GM12878 (cell line): ENCODE data around the gene ICAM2. TPM values are rescaled to one million over a fixed set of nuclear protein-coding genes. Genes with fewer than 3 reads are reported as not detected.

Experiments
- ATAC-seq: fragments of 200-7000 bp; cut with Tn5 transposase; 3 replicates; pipeline ENCODE4 v1.9.1; 2020; ENCODE audit warnings: mild to moderate bottlenecking, moderate library complexity
- BruUV-seq: library from RNA; stranded (reverse); fragments of 400-500 nt; replicated peaks from 2 replicates; lab custom pipeline; 2021; lab: Mats Ljungman, UMichigan
- CTCF ChIA-PET: fragments of 300-600 bp; sonication (Branson Sonifier 250); formaldehyde crosslinking; extraction: SDS; loops from one replicate; lab custom pipeline; 2021; ENCODE audit warnings: inconsistent platforms; lab: Yijun Ruan, JAX
- POLR2A ChIA-PET: fragments of 350-600 bp; formaldehyde crosslinking; extraction: SDS; loops from one replicate; lab custom pipeline; 2021; ENCODE audit warnings: inconsistent platforms; lab: Charles Lee
- RAD21 ChIA-PET: fragments of 300-600 bp; sonication (Branson Sonifier 250); formaldehyde crosslinking; loops from one replicate; lab custom pipeline; 2023; ENCODE audit warnings: antibody characterized with exemption; ENCODE audit not compliant: unreplicated experiment; lab: Charles Lee
- SMC1A ChIA-PET: fragments of 300-600 bp; sonication (Branson Sonifier 250); formaldehyde crosslinking; loops from one replicate; lab custom pipeline; 2023; ENCODE audit not compliant: unreplicated experiment, uncharacterized antibody; lab: Charles Lee
- DNase-seq: peaks from one replicate; pipeline ENCODE4 v3.0.0-alpha.2; 2011; ENCODE audit warnings: low read depth, low spot score
- FAIRE-seq: peaks from 3 replicates; lab custom pipeline; 2011; peaks lifted over from hg19 to GRCh38; lab: Jason Lieb, UNC
- H2AFZ ChIP-seq: 2 replicates; pipeline ENCODE4 v1.6.0; 2011; ENCODE audit warnings: low read depth, low read length, control low read depth; ENCODE audit not compliant: control insufficient read depth
- H3K27ac ChIP-seq: 2 replicates; pipeline ENCODE4 v1.5.1; 2011; ENCODE audit warnings: control low read depth; ENCODE audit not compliant: control insufficient read depth, insufficient read depth
- H3K27me3 ChIP-seq, 2 experiments: replicated peaks in 1 of 2; 2 replicates each; pipeline versions ENCODE4 v1.6.0 to v1.6.1; 2011; ENCODE audit warnings: low read length in 1 of 2; ENCODE audit not compliant: control insufficient read depth in 2 of 2, insufficient read depth in 2 of 2
- H3K36me3 ChIP-seq, 2 experiments: 2 replicates each; pipeline ENCODE4 v1.5.1; 2011; ENCODE audit warnings: low read length in 1 of 2; ENCODE audit not compliant: control insufficient read depth in 2 of 2, insufficient read depth in 2 of 2
- H3K4me1 ChIP-seq: 2 replicates; pipeline ENCODE4 v1.6.1; 2011; ENCODE audit warnings: mild to moderate bottlenecking, low read length, moderate library complexity, mixed read lengths; ENCODE audit not compliant: control insufficient read depth, insufficient read depth
- H3K4me2 ChIP-seq: 2 replicates; pipeline ENCODE4 v1.6.0; 2011; ENCODE audit warnings: control low read depth; ENCODE audit not compliant: control insufficient read depth, insufficient read depth
- H3K4me3 ChIP-seq: fragments of 200-600 bp; sonication (generic); 2 replicates; pipeline ENCODE4 v1.5.1; 2016
- H3K79me2 ChIP-seq: 2 replicates; pipeline ENCODE4 v1.6.0; 2011; ENCODE audit warnings: low read length; ENCODE audit not compliant: control insufficient read depth, insufficient read depth
- H3K9ac ChIP-seq: 2 replicates; pipeline ENCODE4 v1.8.0; 2011; ENCODE audit warnings: low read length, control low read depth, mixed read lengths; ENCODE audit not compliant: control insufficient read depth, insufficient read depth
- H3K9me3 ChIP-seq: replicated peaks from 3 replicates; pipeline ENCODE4 v1.5.1; 2011; ENCODE audit warnings: mild to moderate bottlenecking, low read length; ENCODE audit not compliant: control insufficient read depth, insufficient read depth
- H4K20me1 ChIP-seq: 2 replicates; pipeline ENCODE4 v1.6.0; 2011; ENCODE audit not compliant: control insufficient read depth, insufficient read depth
- ASH2L ChIP-seq: fragments of 300-600, 200-600 bp; sonication (generic); IDR thresholded peaks from 2 replicates; pipeline ENCODE4 v1.6.1; 2017; ENCODE audit warnings: low read depth, mild to moderate bottlenecking, borderline replicate concordance
- BHLHE40 ChIP-seq, 2 experiments: fragments of 450-650 bp in 1 of 2; IDR thresholded peaks; 2 replicates each; pipeline ENCODE4 v1.6.1; 2011 to 2017; ENCODE audit warnings: low read depth in 2 of 2, borderline replicate concordance in 1 of 2, improper control_type of control experiment in 1 of 2, low read length in 1 of 2, mild to moderate bottlenecking in 1 of 2
- CBX5 ChIP-seq: sonication (generic); IDR thresholded peaks from 2 replicates; pipeline ENCODE4 v1.6.1; 2016; ENCODE audit warnings: low read depth, moderate library complexity, mild to moderate bottlenecking, inconsistent platforms
- CUX1 ChIP-seq: IDR thresholded peaks from 2 replicates; pipeline ENCODE4 v1.6.1; 2012; ENCODE audit warnings: improper control_type of control experiment, low read depth, low read length; ENCODE audit not compliant: insufficient replicate concordance
- ELK1 ChIP-seq: IDR thresholded peaks from 2 replicates; pipeline ENCODE4 v1.6.1; 2012; ENCODE audit warnings: low read depth, low read length, improper control_type of control experiment
- KDM1A ChIP-seq: fragments of 200-600 bp; sonication (generic); IDR thresholded peaks from 2 replicates; pipeline ENCODE4 v1.6.1; 2016; ENCODE audit warnings: borderline replicate concordance
- MEF2B ChIP-seq: fragments of 450-650 bp; IDR thresholded peaks from 2 replicates; pipeline ENCODE4 v1.6.1; 2018; ENCODE audit warnings: mild to moderate bottlenecking, moderate library complexity; ENCODE audit not compliant: partially characterized antibody, poor library complexity, severe bottlenecking
- MXI1 ChIP-seq: fragments of 150-350 bp; IDR thresholded peaks from 2 replicates; pipeline ENCODE4 v1.6.1; 2011; ENCODE audit warnings: low read depth, mild to moderate bottlenecking, inconsistent platforms, low read length, improper control_type of control experiment
- MYC ChIP-seq: IDR thresholded peaks from 2 replicates; pipeline ENCODE4 v1.6.1; 2011; ENCODE audit warnings: mild to moderate bottlenecking, low read length, moderate library complexity, inconsistent platforms; ENCODE audit not compliant: insufficient read depth, insufficient replicate concordance, insufficient read length, severe bottlenecking
- NR2C2 ChIP-seq: IDR thresholded peaks from 2 replicates; pipeline ENCODE4 v1.6.1; 2011; ENCODE audit warnings: borderline replicate concordance, low read depth; ENCODE audit not compliant: control insufficient read depth, insufficient read length
- POLR2AphosphoS5 ChIP-seq: IDR thresholded peaks from 2 replicates; pipeline ENCODE4 v1.6.1; 2011; ENCODE audit warnings: mild to moderate bottlenecking, low read length, inconsistent platforms
- SMAD1 ChIP-seq: fragments of 450-650 bp; IDR thresholded peaks from 2 replicates; pipeline ENCODE4 v1.6.1; 2018; ENCODE audit warnings: mild to moderate bottlenecking, low read depth; ENCODE audit not compliant: partially characterized antibody
- SMARCA5 ChIP-seq: fragments of 450-650 bp; IDR thresholded peaks from 2 replicates; pipeline ENCODE4 v1.6.1; 2017; ENCODE audit warnings: mild to moderate bottlenecking
- TAF1 ChIP-seq: IDR thresholded peaks from 2 replicates; pipeline ENCODE4 v1.6.1; 2011; ENCODE audit warnings: mild to moderate bottlenecking, low read depth, low read length, borderline replicate concordance
- TCF12 ChIP-seq: IDR thresholded peaks from 2 replicates; pipeline ENCODE4 v1.6.1; 2011; ENCODE audit warnings: low read depth, mild to moderate bottlenecking, low read length
- WGBS: methylation state at CpG from one replicate; pipeline ENCODE4 v1.1.6; 2016; ENCODE audit warnings: low lambda C conversion rate; ENCODE audit not compliant: insufficient replicate concordance, insufficient coverage; ENCODE audit errors: missing lambda C conversion rate; 5-methylcytosine and 5-hydroxymethylcytosine counted together
- in situ Hi-C: fragments of 300-500 bp; cut with MboI; formaldehyde crosslinking; loops from 9 replicates; pipeline ENCODE4 v1.14.3; 2018; ENCODE audit warnings: mixed read lengths
- intact Hi-C: fragments of 100-400 bp; cut with micrococcal nuclease; formaldehyde crosslinking; loops from one replicate; pipeline ENCODE4 v1.14.2; 2022; ENCODE audit not compliant: unreplicated experiment
- polyA plus RNA-seq, 11 experiments: library from polyadenylated mRNA; depleted of rRNA in 4 of 11; unstranded in 6 of 11; stranded (reverse) in 5 of 11; fragments of >200 nt; fragmentation: Nextera tagmentation in 4 of 11; fragmentation: Illumina TruSeq in 1 of 11; extraction: Ambion mirVana in 4 of 11; extraction: Trizol in 1 of 11; gene quantifications; 1 replicate in 1 of 11; 2 replicates in 10 of 11; pipeline versions ENCODE4 v1.2.1 to v1.2.3, GENCODE V29; 2011 to 2016; ENCODE audit warnings: inconsistent platforms in 2 of 11, missing spikeins in 2 of 11, low read depth in 1 of 11
- total RNA-seq, 4 experiments: library from RNA; depleted of rRNA in 3 of 4; stranded (reverse); fragments of >200 nt in 3 of 4; fragmentation: Illumina TruSeq in 1 of 4; extraction: Trizol in 1 of 4; gene quantifications; 2 replicates each; pipeline versions ENCODE4 v1.2.1 to v1.2.3, GENCODE V29; 2013 to 2021

Gene ICAM2
- total and polyA plus RNA-seq, 10 of the 15 experiments (the other 5 are each of a cell fraction or from before 2014, with no cell fraction given), result 23.6 to 108 (median 58.1) TPM

- H3K4me3 ChIP-seq, result no peak overlapping the region
- POLR2A ChIA-PET, result no interaction called here
- no peak overlapping the region for H3K4me2 ChIP-seq
- no peak overlapping the region for H2AFZ ChIP-seq
- 18% methylated on average over 3 of the region's 3 CpGs for WGBS
- no peaks in the 10 kb centered on the region for H3K36me3 ChIP-seq
- no peak overlapping the region for H3K27ac ChIP-seq
- H3K27me3 ChIP-seq, result peaks cover 3 to 7% of the 10 kb centered on the region in 2 experiments
- RAD21 ChIA-PET, result interaction anchor here (0.9 to 1.4 kb wide), 5 partner anchors 26 to 140 kb away, joined by 3 to 5 read pairs (median 4); partner anchors contain the start of gene GH1
- SMC1A ChIA-PET, result interaction anchor here (0.7 to 1.9 kb wide), 10 partner anchors 12 to 155 kb away, joined by 3 to 11 read pairs (median 5); partner anchors contain the start of genes GH1 and ICAM2
- no peak for ATAC-seq
- no peaks in the 10 kb centered on the region for H3K79me2 ChIP-seq
- CTCF ChIA-PET, result interaction anchor here (0.9 to 3.0 kb wide), 12 partner anchors 8 to 140 kb away, joined by 3 to 14 read pairs (median 4); partner anchors contain the start of gene GH1
- no peak for DNase-seq
- H3K9ac ChIP-seq, result no peak overlapping the region
- H3K9me3 ChIP-seq, result no peaks in the 10 kb centered on the region
- in situ Hi-C loops (no loop called here), intact Hi-C loops (no loop called here)
- FAIRE-seq, result no peak
- peaks cover 4% of the 10 kb centered on the region for H3K4me1 ChIP-seq
- H4K20me1 ChIP-seq, result no peaks in the 10 kb centered on the region
- no TSS peak for BruUV-seq
- TF ChIP-seq NR2C2 (no peak), SMAD1 (no peak), SMARCA5 (no peak), ELK1 (no peak), MEF2B (no peak), MYC (no peak), KDM1A (no peak), ASH2L (no peak), TCF12 (no peak), CBX5 (no peak), CUX1 (no peak), BHLHE40 (IDR thresholded peaks at IDR 0.05; ENCODE audit: borderline replicate concordance in 1 of 2, low read depth in 2 of 2, low read length in 1 of 2) (no peak), MXI1 (no peak), POLR2AphosphoS5 (no peak), TAF1 (no peak)
These were observed 27.0 kb downstream of the ICAM2 start for GRCh38 chr17:63993368-63993985.
